HepG2 (cell line): ENCODE measurements around the gene KIAA0319L. TPM values are rescaled to one million over a fixed set of nuclear protein-coding genes. Genes with fewer than 3 reads are reported as not detected.

Experiments
- ARID3A ChIP-seq: IDR thresholded peaks from 2 replicates; pipeline ENCODE4 v1.6.1; 2012; ENCODE audit warnings: low read depth, low read length, improper control_type of control experiment
- CREB3 ChIP-seq: sonication (generic); formaldehyde crosslinking; IDR thresholded peaks from 2 replicates; pipeline ENCODE4 v1.5.0; 2020; ENCODE audit warnings: missing genetic modification reagents
- DZIP1 ChIP-seq: sonication (generic); formaldehyde crosslinking; IDR thresholded peaks from 2 replicates; pipeline ENCODE4 v1.5.0; 2020; ENCODE audit warnings: mild to moderate bottlenecking, missing genetic modification reagents
- EHMT2 ChIP-seq: fragments of 200-600 bp; sonication (generic); IDR thresholded peaks from 2 replicates; pipeline ENCODE4 v1.7.0; 2017; ENCODE audit warnings: antibody characterized with exemption, low read depth, low read length, borderline replicate concordance
- HOXA3 ChIP-seq: sonication (generic); formaldehyde crosslinking; IDR thresholded peaks from 2 replicates; pipeline ENCODE4 v1.5.0; 2020; ENCODE audit warnings: missing genetic modification reagents
- HOXA9 ChIP-seq: sonication (generic); formaldehyde crosslinking; IDR thresholded peaks from 2 replicates; pipeline ENCODE4 v1.8.1; 2022; ENCODE audit warnings: missing genetic modification reagents, mild to moderate bottlenecking, moderate library complexity, borderline replicate concordance
- IRX3 ChIP-seq: sonication (generic); formaldehyde crosslinking; IDR thresholded peaks from 2 replicates; pipeline ENCODE4 v1.8.1; 2023; ENCODE audit warnings: mild to moderate bottlenecking, low read depth, missing genetic modification reagents, borderline replicate concordance
- KMT2A ChIP-seq: sonication (generic); formaldehyde crosslinking; IDR thresholded peaks from 2 replicates; pipeline ENCODE4 v1.4.0; 2020; ENCODE audit warnings: missing genetic modification reagents
- PCBP2 ChIP-seq: fragments of 200-400 bp; formaldehyde crosslinking; optimal IDR thresholded peaks from 2 replicates; pipeline ENCODE3; 2018; ENCODE audit warnings: low read length, low read depth; ENCODE audit not compliant: poor library complexity, severe bottlenecking
- PRMT3 ChIP-seq: sonication (generic); formaldehyde crosslinking; IDR thresholded peaks from 2 replicates; pipeline ENCODE4 v1.8.1; 2022; ENCODE audit warnings: low read depth, mild to moderate bottlenecking, moderate library complexity, missing genetic modification reagents, borderline replicate concordance
- SMC3 ChIP-seq: IDR thresholded peaks from 2 replicates; pipeline ENCODE4 v1.6.1; 2011; ENCODE audit warnings: low read length, improper control_type of control experiment
- ZBTB2 ChIP-seq: sonication (generic); formaldehyde crosslinking; IDR thresholded peaks from 2 replicates; pipeline ENCODE4 v1.8.0; 2022; ENCODE audit warnings: low read depth, missing genetic modification reagents
- ZBTB37 ChIP-seq: sonication (generic); formaldehyde crosslinking; IDR thresholded peaks from 2 replicates; pipeline ENCODE4 v1.4.0; 2020; ENCODE audit warnings: mild to moderate bottlenecking, missing genetic modification reagents
- ZNF205 ChIP-seq: IDR thresholded peaks from 2 replicates; pipeline ENCODE4 v1.6.1; 2018; ENCODE audit warnings: missing biosample characterization, missing genetic modification reagents
- ZNF414 ChIP-seq: sonication (generic); formaldehyde crosslinking; IDR thresholded peaks from 2 replicates; pipeline ENCODE4 v1.5.0; 2020; ENCODE audit warnings: missing genetic modification reagents
- ZNF501 ChIP-seq: sonication (generic); formaldehyde crosslinking; IDR thresholded peaks from 2 replicates; pipeline ENCODE4 v1.5.1; 2020; ENCODE audit warnings: mild to moderate bottlenecking, moderate library complexity, missing genetic modification reagents
- ZNF660 ChIP-seq: sonication (generic); formaldehyde crosslinking; IDR thresholded peaks from 2 replicates; pipeline ENCODE4 v1.5.1; 2020; ENCODE audit warnings: mild to moderate bottlenecking, low read depth, missing genetic modification reagents, borderline replicate concordance
- ZNF713 ChIP-seq: sonication (generic); formaldehyde crosslinking; IDR thresholded peaks from 2 replicates; pipeline ENCODE4 v1.4.0; 2020; ENCODE audit warnings: mild to moderate bottlenecking, missing genetic modification reagents
- ZNF766 ChIP-seq: sonication (generic); formaldehyde crosslinking; IDR thresholded peaks from 2 replicates; pipeline ENCODE4 v1.5.0; 2020; ENCODE audit warnings: missing genetic modification reagents, borderline replicate concordance
- ZNF772 ChIP-seq: sonication (generic); formaldehyde crosslinking; IDR thresholded peaks from 2 replicates; pipeline ENCODE4 v1.5.0; 2020; ENCODE audit warnings: mild to moderate bottlenecking, missing genetic modification reagents
- ZNF816 ChIP-seq: sonication (generic); formaldehyde crosslinking; IDR thresholded peaks from 2 replicates; pipeline ENCODE4 v1.8.0; 2022; ENCODE audit warnings: missing genetic modification reagents, mild to moderate bottlenecking, borderline replicate concordance
- polyA plus RNA-seq, 8 experiments: library from polyadenylated mRNA; depleted of rRNA in 3 of 8; stranded (reverse) in 7 of 8; unstranded in 1 of 8; fragments of >200 nt; fragmentation: Illumina TruSeq in 4 of 8; extraction: Trizol in 4 of 8; gene quantifications; 2 replicates each; pipeline versions ENCODE4 v1.2.1 to v1.2.3, GENCODE V29; 2011 to 2016; ENCODE audit warnings: low read depth in 4 of 8, missing spikeins in 1 of 8, mixed read lengths in 1 of 8; ENCODE audit not compliant: insufficient read depth in 1 of 8
- total RNA-seq, 5 experiments: library from RNA; depleted of rRNA; stranded (reverse); fragments of >200 nt; fragmentation: Illumina TruSeq; extraction: Trizol; gene quantifications; 2 replicates each; pipeline ENCODE4 v1.2.3, GENCODE V29; 2016; ENCODE audit warnings: low read depth in 1 of 5

Gene KIAA0319L
- total and polyA plus RNA-seq, 2 of the 13 experiments (the other 11 are each of a cell fraction or from before 2014, with no cell fraction given): 33.4 to 82.6 TPM

- TF ChIP-seq CREB3 (CRISPR knock-in tag) (no peak), ZNF816 (no peak), DZIP1 (CRISPR knock-in tag) (no peak), EHMT2 (no peak), HOXA9 (CRISPR knock-in tag) (no peak), HOXA3 (CRISPR knock-in tag) (no peak), ZBTB37 (CRISPR knock-in tag) (no peak), ZNF713 (CRISPR knock-in tag) (no peak), KMT2A (CRISPR knock-in tag) (no peak), ZNF414 (CRISPR knock-in tag) (no peak), ZNF501 (0 out of 2 replicates have a peak, but pooled peaks have one; percentile 22), PRMT3 (CRISPR knock-in tag) (no peak), ZBTB2 (CRISPR knock-in tag) (no peak), SMC3 (peak; percentile 96), IRX3 (no peak), PCBP2 (no peak), ARID3A (0 out of 2 replicates have a peak, but pooled peaks have one; percentile 21), ZNF205 (CRISPR knock-in tag) (0 out of 2 replicates have a peak, but pooled peaks have one; percentile 43), ZNF660 (no peak), ZNF766 (no peak), ZNF772 (CRISPR knock-in tag) (no peak)
Observed at GRCh38 chr1:35568975-35569395, 11.8 kb upstream of the KIAA0319L start (continued).
